HepG2 (cell line): Measurements from ENCODE around the gene TM4SF20. TPM values are rescaled to one million over a fixed set of nuclear protein-coding genes. Genes with fewer than 3 reads are reported as not detected.
A peak's percentile ranks its signal among the peaks of the same experiment; 100 is the strongest.

ENCODE experiments used
- AGO2 ChIP-seq: fragments of 200-400 bp; formaldehyde crosslinking; optimal IDR thresholded peaks from 2 replicates; pipeline ENCODE3; 2017; ENCODE audit warnings: mild to moderate bottlenecking, low read depth, low read length, moderate library complexity
- ARNTL ChIP-seq: sonication (generic); formaldehyde crosslinking; IDR thresholded peaks from 2 replicates; pipeline ENCODE4 v1.4.0; 2020; ENCODE audit warnings: mild to moderate bottlenecking, missing genetic modification reagents
- BHLHE40 ChIP-seq: IDR thresholded peaks from 2 replicates; pipeline ENCODE4 v1.6.1; 2011; ENCODE audit warnings: low read length, improper control_type of control experiment
- CHD2 ChIP-seq: IDR thresholded peaks from 2 replicates; pipeline ENCODE4 v1.6.1; 2011; ENCODE audit warnings: low read depth, low read length, improper control_type of control experiment
- CREB1 ChIP-seq, 2 experiments: fragments of 450-650 bp in 1 of 2; IDR thresholded peaks; 2 replicates each; pipeline ENCODE4 v1.6.1; 2016 to 2017; ENCODE audit warnings: control low read depth in 1 of 2, mild to moderate bottlenecking in 1 of 2, missing compliant biosample characterization in 1 of 2, missing genetic modification characterization in 1 of 2
- FIP1L1 ChIP-seq: fragments of 200-400 bp; formaldehyde crosslinking; IDR thresholded peaks from 2 replicates; pipeline ENCODE4 v1.6.1; 2018; ENCODE audit warnings: low read depth, mild to moderate bottlenecking, low read length, moderate library complexity, borderline replicate concordance; ENCODE audit not compliant: insufficient read depth
- FOXA1 ChIP-seq, 2 experiments: fragments of 450-650 bp in 1 of 2; sonication (generic) in 1 of 2; formaldehyde crosslinking in 1 of 2; IDR thresholded peaks; 2 replicates each; pipeline versions ENCODE4 v1.4.0 to v1.6.1; 2016 to 2020; ENCODE audit warnings: missing genetic modification reagents in 1 of 2
- HCFC1 ChIP-seq: fragments of 150-350 bp; IDR thresholded peaks from 2 replicates; pipeline ENCODE4 v1.6.1; 2014; ENCODE audit warnings: low read depth, low read length
- HNRNPLL ChIP-seq: fragments of 200-400 bp; formaldehyde crosslinking; IDR thresholded peaks from 2 replicates; pipeline ENCODE4 v1.6.1; 2017; ENCODE audit warnings: mild to moderate bottlenecking, low read depth, low read length; ENCODE audit not compliant: poor library complexity, severe bottlenecking
- HOXA5 ChIP-seq: sonication (generic); formaldehyde crosslinking; IDR thresholded peaks from 2 replicates; pipeline ENCODE4 v1.4.0; 2020; ENCODE audit warnings: missing genetic modification reagents
- KAT8 ChIP-seq: IDR thresholded peaks from 2 replicates; pipeline ENCODE4 v1.6.1; 2016; ENCODE audit warnings: missing genetic modification reagents, missing compliant biosample characterization
- NR2F2 ChIP-seq: IDR thresholded peaks from 2 replicates; pipeline ENCODE4 v1.6.1; 2012; ENCODE audit warnings: low read depth, inconsistent platforms, borderline replicate concordance
- NR3C1 ChIP-seq: sonication (generic); formaldehyde crosslinking; IDR thresholded peaks from 2 replicates; pipeline ENCODE4 v1.4.0; 2020; ENCODE audit warnings: missing genetic modification reagents
- SP2 ChIP-seq: sonication (generic); formaldehyde crosslinking; IDR thresholded peaks from 2 replicates; pipeline ENCODE4 v1.5.1; 2020; ENCODE audit warnings: mild to moderate bottlenecking, missing genetic modification reagents
- ZFX ChIP-seq: sonication (generic); formaldehyde crosslinking; IDR thresholded peaks from 2 replicates; pipeline ENCODE4 v1.4.0; 2020; ENCODE audit warnings: mild to moderate bottlenecking, low read depth, missing genetic modification reagents, moderate library complexity
- ZKSCAN5 ChIP-seq: sonication (generic); formaldehyde crosslinking; IDR thresholded peaks from 2 replicates; pipeline ENCODE4 v1.5.1; 2020; ENCODE audit warnings: mild to moderate bottlenecking, missing genetic modification reagents
- ZMYM4 ChIP-seq: sonication (generic); formaldehyde crosslinking; IDR thresholded peaks from 2 replicates; pipeline ENCODE4 v1.8.1; 2023; ENCODE audit warnings: mild to moderate bottlenecking, missing genetic modification reagents
- ZNF234 ChIP-seq: sonication (generic); formaldehyde crosslinking; conservative IDR thresholded peaks from 2 replicates; pipeline ENCODE4 v1.5.1; 2020; ENCODE audit warnings: mild to moderate bottlenecking, missing genetic modification reagents
- ZNF430 ChIP-seq: sonication (generic); formaldehyde crosslinking; IDR thresholded peaks from 2 replicates; pipeline ENCODE4 v1.9.0; 2021; ENCODE audit warnings: mild to moderate bottlenecking, missing genetic modification reagents
- ZNF607 ChIP-seq: sonication (generic); formaldehyde crosslinking; IDR thresholded peaks from 2 replicates; pipeline ENCODE4 v1.5.1; 2020; ENCODE audit warnings: missing genetic modification reagents, mild to moderate bottlenecking, borderline replicate concordance
- ZNF737 ChIP-seq: sonication (generic); formaldehyde crosslinking; IDR thresholded peaks from 2 replicates; pipeline ENCODE4 v1.5.0; 2020; ENCODE audit warnings: missing genetic modification reagents, mild to moderate bottlenecking, borderline replicate concordance
- ZSCAN31 ChIP-seq: sonication (generic); formaldehyde crosslinking; IDR thresholded peaks from 2 replicates; pipeline ENCODE4 v1.5.0; 2020; ENCODE audit warnings: low read depth, mild to moderate bottlenecking, missing genetic modification reagents
- polyA plus RNA-seq, 8 experiments: library from polyadenylated mRNA; depleted of rRNA in 3 of 8; stranded (reverse) in 7 of 8; unstranded in 1 of 8; fragments of >200 nt; fragmentation: Illumina TruSeq in 4 of 8; extraction: Trizol in 4 of 8; gene quantifications; 2 replicates each; pipeline versions ENCODE4 v1.2.1 to v1.2.3, GENCODE V29; 2011 to 2016; ENCODE audit warnings: low read depth in 4 of 8, missing spikeins in 1 of 8, mixed read lengths in 1 of 8; ENCODE audit not compliant: insufficient read depth in 1 of 8
- total RNA-seq, 5 experiments: library from RNA; depleted of rRNA; stranded (reverse); fragments of >200 nt; fragmentation: Illumina TruSeq; extraction: Trizol; gene quantifications; 2 replicates each; pipeline ENCODE4 v1.2.3, GENCODE V29; 2016; ENCODE audit warnings: low read depth in 1 of 5
- TF ChIP-seq, protein P1 (sequence below): sonication (generic); formaldehyde crosslinking; IDR thresholded peaks from 2 replicates; pipeline ENCODE4 v1.5.1; 2020; ENCODE audit warnings: missing genetic modification reagents, mild to moderate bottlenecking, borderline replicate concordance
- TF ChIP-seq, protein P2 (sequence below): sonication (generic); formaldehyde crosslinking; IDR thresholded peaks from 2 replicates; pipeline ENCODE4 v1.5.0; 2020; ENCODE audit warnings: mild to moderate bottlenecking, missing genetic modification reagents
- TF ChIP-seq, protein P3 (sequence below): sonication (generic); formaldehyde crosslinking; IDR thresholded peaks from 2 replicates; pipeline ENCODE4 v1.4.0; 2020; ENCODE audit warnings: missing genetic modification reagents, mild to moderate bottlenecking, borderline replicate concordance

TM4SF20 gene
- total and polyA plus RNA-seq, 2 of the 13 experiments (the other 11 are each of a cell fraction or from before 2014, with no cell fraction given), result not detected

DNA sequence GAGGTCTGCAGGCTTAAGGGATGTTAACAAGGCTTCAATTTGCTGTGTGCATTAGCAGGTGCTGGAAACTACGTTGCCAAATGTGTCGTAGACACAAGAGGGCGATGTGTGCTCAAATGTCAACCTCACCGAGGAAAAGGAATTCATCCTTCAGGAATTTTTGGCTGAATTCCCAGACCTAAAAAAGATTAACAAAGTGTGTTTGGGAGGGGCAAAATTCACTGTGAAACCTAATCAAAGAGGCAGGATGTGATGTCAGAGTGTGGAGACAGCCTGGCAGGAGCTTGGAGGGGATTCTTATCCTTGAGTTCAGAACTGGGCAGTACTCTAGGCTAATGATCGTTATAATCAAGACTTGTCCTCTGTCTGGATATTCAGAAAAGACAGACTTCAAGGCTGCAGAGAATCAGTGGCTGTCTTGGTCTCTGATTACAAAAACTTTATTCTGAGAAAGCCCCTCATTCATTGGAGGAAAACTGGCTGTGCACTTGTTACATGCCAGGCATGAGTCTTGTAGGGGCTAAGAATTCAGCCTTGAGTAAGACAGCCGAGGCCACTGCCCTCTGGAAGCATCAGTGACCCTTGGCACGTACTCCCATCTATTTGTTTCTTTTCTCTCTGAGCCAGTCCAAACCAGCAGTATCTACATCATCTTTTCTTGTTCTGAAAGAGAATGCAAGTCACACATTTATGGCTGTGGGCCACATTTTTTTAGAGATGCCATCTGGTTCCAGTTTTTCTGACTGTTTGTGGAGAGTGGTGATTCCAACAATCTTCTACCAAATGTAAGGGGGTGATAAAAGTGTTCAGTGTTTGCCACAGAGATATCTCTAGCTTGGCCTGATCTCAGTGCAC, 27.3 kb upstream of the TM4SF20 start (continued):
- TF ChIP-seq, protein P1, sequence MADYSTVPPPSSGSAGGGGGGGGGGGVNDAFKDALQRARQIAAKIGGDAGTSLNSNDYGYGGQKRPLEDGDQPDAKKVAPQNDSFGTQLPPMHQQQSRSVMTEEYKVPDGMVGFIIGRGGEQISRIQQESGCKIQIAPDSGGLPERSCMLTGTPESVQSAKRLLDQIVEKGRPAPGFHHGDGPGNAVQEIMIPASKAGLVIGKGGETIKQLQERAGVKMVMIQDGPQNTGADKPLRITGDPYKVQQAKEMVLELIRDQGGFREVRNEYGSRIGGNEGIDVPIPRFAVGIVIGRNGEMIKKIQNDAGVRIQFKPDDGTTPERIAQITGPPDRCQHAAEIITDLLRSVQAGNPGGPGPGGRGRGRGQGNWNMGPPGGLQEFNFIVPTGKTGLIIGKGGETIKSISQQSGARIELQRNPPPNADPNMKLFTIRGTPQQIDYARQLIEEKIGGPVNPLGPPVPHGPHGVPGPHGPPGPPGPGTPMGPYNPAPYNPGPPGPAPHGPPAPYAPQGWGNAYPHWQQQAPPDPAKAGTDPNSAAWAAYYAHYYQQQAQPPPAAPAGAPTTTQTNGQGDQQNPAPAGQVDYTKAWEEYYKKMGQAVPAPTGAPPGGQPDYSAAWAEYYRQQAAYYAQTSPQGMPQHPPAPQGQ, result no peak
- TF ChIP-seq HOXA5 (CRISPR knock-in tag) (peak; percentile 89; the same call in 1 of the 2 replicates), ARNTL (CRISPR knock-in tag) (no peak), ZSCAN31 (CRISPR knock-in tag) (0 out of 2 replicates have a peak, but pooled peaks have one; percentile 39), ZMYM4 (CRISPR knock-in tag) (peak; percentile 84), ZNF737 (CRISPR knock-in tag) (no peak), AGO2 (no peak), NR2F2 (no peak), FOXA1 (IDR thresholded peaks at IDR 0.05) (no peak), FOXA1 (CRISPR knock-in tag; IDR thresholded peaks at IDR 0.05) (peak; percentile 74), ZFX (no peak), HNRNPLL (no peak), BHLHE40 (no peak), ZKSCAN5 (CRISPR knock-in tag) (no peak), CHD2 (no peak), SP2 (CRISPR knock-in tag) (no peak), FIP1L1 (no peak), NR3C1 (CRISPR knock-in tag) (no peak), ZNF430 (CRISPR knock-in tag) (no peak), ZNF234 (CRISPR knock-in tag) (no peak), ZNF607 (CRISPR knock-in tag) (no peak), HCFC1 (no peak; the same call in 1 of the 2 replicates), KAT8 (peak; percentile 87), CREB1 (IDR thresholded peaks at IDR 0.05) (peak; percentile 79), CREB1 (CRISPR knock-in tag; IDR thresholded peaks at IDR 0.05) (peak; percentile 95)
- TF ChIP-seq, protein P2, sequence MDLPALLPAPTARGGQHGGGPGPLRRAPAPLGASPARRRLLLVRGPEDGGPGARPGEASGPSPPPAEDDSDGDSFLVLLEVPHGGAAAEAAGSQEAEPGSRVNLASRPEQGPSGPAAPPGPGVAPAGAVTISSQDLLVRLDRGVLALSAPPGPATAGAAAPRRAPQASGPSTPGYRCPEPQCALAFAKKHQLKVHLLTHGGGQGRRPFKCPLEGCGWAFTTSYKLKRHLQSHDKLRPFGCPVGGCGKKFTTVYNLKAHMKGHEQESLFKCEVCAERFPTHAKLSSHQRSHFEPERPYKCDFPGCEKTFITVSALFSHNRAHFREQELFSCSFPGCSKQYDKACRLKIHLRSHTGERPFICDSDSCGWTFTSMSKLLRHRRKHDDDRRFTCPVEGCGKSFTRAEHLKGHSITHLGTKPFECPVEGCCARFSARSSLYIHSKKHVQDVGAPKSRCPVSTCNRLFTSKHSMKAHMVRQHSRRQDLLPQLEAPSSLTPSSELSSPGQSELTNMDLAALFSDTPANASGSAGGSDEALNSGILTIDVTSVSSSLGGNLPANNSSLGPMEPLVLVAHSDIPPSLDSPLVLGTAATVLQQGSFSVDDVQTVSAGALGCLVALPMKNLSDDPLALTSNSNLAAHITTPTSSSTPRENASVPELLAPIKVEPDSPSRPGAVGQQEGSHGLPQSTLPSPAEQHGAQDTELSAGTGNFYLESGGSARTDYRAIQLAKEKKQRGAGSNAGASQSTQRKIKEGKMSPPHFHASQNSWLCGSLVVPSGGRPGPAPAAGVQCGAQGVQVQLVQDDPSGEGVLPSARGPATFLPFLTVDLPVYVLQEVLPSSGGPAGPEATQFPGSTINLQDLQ (CRISPR knock-in tag), result no peak
- TF ChIP-seq, protein P3, sequence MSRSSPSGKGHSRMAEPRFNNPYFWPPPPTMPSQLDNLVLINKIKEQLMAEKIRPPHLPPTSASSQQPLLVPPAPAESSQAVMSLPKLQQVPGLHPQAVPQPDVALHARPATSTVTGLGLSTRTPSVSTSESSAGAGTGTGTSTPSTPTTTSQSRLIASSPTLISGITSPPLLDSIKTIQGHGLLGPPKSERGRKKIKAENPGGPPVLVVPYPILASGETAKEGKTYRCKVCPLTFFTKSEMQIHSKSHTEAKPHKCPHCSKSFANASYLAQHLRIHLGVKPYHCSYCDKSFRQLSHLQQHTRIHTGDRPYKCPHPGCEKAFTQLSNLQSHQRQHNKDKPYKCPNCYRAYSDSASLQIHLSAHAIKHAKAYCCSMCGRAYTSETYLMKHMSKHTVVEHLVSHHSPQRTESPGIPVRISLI (CRISPR knock-in tag), result peak; percentile 60; the same call in 1 of the 2 replicates
